Rectal smooth muscle tissue (tissue), 1 donor: ENCODE results near the gene DENND4B.
"Not testable (repeated sequence)": the region's sequence is repeated elsewhere in the genome, so short reads cannot be mapped to it uniquely, and the experiment has no call there.

Experiments
- H3K27ac ChIP-seq: one replicate; pipeline ENCODE4 v1.7.0; 2013; ENCODE audit warnings: low read depth, low read length, inconsistent platforms
- H3K27me3 ChIP-seq: one replicate; pipeline ENCODE4 v1.7.0; 2013; ENCODE audit warnings: low read length; ENCODE audit not compliant: control insufficient read depth, insufficient read depth
- H3K36me3 ChIP-seq: one replicate; pipeline ENCODE4 v1.7.0; 2013; ENCODE audit warnings: low read length; ENCODE audit not compliant: control insufficient read depth, insufficient read depth
- H3K4me1 ChIP-seq: one replicate; pipeline ENCODE4 v1.7.0; 2013; ENCODE audit warnings: low read length; ENCODE audit not compliant: control insufficient read depth, insufficient read depth
- H3K4me3 ChIP-seq: one replicate; pipeline ENCODE4 v1.7.0; 2013; ENCODE audit warnings: low read length
- H3K9ac ChIP-seq: one replicate; pipeline ENCODE4 v1.7.0; 2013; ENCODE audit warnings: low read length

Gene DENND4B

GRCh38 chr1:153926405-153926804 lies 20.1 kb downstream of the DENND4B start:
- peaks cover 4% of the 10 kb centered on the region for H3K36me3 ChIP-seq
- no peak overlapping the region for H3K4me3 ChIP-seq
- H3K4me1 ChIP-seq: peaks cover 10% of the 10 kb centered on the region
- no peak overlapping the region for H3K9ac ChIP-seq
- no peaks in the 10 kb centered on the region for H3K27me3 ChIP-seq
- H3K27ac ChIP-seq: no peak overlapping the region

DNA sequence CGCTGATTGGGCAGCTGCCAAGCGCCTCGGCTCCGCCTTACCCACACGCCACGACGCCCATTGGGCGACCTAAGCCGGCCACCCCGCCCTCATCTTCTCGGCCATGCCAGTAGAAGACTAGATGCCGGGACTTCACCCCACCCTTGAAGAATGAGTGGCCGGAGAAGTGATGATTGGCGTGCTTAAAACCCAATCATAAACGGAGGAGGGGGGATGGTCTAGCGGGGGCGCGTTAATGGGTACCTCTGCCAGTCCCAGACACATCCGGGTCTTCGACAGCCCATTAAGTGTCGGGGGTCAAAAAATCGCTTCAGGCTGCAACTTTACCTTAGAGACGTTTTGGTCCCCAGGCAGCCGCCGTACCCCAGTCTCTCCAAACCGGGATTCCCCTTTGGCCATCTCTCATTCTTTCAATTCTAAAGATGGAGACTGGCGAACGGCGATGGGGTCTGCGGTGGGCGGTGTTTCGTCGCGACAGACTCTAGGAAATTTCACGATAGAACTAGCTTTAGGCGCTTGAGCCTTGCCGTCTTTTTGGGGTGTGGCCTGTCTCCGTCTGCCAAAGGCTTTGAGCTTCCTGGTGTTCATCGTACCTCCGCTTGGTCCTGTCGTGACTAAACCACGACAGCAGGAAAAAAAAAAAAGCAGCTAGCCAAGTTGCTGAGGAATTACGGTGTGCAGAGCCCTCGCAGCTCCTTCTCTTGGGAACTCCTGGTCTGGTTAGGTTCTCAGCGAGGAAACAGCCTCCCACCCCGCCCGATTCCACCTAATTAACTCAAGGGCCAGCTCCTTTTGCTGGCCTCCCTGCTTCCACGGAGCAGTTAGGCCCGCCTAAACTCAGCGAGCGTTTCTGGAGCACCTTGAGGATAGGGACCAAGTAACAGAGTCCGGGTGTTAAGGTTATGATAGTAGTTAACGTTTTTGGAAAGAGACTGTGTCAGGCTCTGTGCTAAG lies 23.3 kb downstream of the DENND4B start, which contains the start of gene GATAD2B:
Gene GATAD2B (minus strand): TSS at position 1 of the 954 bp plus-strand sequence. CDS start 94,625 bp downstream, outside the sequence.
- Histone ChIP-seq H3K27ac (peak within 1 kb of the TSS; percentile 90), H3K36me3 (peaks cover 4% of the 10 kb centered on the region), H3K4me1 (peaks cover 24% of the 10 kb centered on the region), H3K4me3 (peak within 1 kb of the TSS; percentile 98), H3K9ac (peak within 1 kb of the TSS; percentile 92), H3K27me3 (no peaks in the 10 kb centered on the region)

DNA sequence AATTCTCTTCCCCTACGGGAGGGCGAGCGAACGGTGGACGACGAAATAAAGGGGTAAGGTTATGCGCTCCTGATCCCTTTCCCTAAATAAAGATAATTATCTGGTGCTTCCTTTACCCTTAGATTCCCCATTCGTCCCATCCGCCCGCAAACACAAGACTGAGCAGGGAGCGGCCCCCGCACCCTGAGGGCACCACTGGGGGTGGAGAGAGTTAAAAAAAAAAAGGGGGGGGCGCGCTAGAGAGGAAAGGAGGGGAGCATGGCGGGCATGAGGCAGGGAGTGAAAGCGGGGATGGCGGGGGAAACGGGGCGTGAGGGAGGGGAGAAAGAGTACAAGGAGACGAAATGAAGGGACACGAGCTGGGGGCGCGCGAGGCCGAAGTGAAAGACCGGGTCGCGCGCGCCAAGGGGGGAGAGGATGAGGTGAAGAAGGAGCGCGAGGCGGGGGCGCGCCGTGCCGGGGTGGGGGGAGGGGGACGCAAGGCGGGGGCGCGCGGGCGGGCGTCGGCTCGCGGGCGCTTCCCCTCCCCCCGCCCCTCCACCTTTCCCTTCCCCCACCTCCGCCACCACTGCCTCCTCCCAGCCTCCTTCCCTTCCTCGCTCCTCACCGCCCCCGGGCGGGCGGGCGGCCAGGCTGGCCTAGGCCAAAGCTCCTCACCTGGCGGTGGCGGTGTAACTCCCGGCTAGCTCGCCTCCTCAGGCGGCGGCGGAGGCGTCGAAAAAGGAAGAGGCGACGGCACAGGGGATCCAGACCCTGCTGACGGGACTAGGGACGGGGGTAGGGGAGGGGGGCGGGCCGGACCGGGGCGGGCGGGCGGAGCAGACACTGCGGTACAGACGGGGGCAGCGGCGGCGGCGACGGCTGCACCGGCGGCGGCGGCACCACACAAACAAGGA lies 24.2 kb downstream of the DENND4B start:
- Histone ChIP-seq H3K4me3 (peak overlapping the region; percentile 73), H3K9ac (no peak overlapping the region), H3K27me3 (no peaks in the 10 kb centered on the region), H3K27ac (peak overlapping the region; percentile 90), H3K4me1 (peaks cover 24% of the 10 kb centered on the region), H3K36me3 (peaks cover 4% of the 10 kb centered on the region)

DNA sequence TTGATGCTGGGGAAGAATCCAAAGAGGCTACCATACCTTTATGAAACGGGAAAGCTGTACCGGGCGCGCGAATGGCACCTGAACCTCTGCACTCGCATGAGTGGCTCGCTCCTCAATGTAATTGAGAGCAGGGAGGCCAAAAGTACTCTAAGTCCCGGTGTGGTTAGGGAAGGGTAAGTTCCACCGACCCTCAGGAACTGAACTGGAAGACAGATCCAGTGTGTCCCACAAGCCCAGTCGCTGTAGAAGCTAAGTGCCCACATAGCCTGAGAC lies 24.8 kb downstream of the DENND4B start:
- peak overlapping the region; percentile 55 for H3K4me3 ChIP-seq
- peak overlapping the region; percentile 90 for H3K27ac ChIP-seq
- H3K4me1 ChIP-seq: peaks cover 24% of the 10 kb centered on the region
- H3K36me3 ChIP-seq: peaks cover 4% of the 10 kb centered on the region
- H3K9ac ChIP-seq: no peak overlapping the region
- no peaks in the 10 kb centered on the region for H3K27me3 ChIP-seq

DNA sequence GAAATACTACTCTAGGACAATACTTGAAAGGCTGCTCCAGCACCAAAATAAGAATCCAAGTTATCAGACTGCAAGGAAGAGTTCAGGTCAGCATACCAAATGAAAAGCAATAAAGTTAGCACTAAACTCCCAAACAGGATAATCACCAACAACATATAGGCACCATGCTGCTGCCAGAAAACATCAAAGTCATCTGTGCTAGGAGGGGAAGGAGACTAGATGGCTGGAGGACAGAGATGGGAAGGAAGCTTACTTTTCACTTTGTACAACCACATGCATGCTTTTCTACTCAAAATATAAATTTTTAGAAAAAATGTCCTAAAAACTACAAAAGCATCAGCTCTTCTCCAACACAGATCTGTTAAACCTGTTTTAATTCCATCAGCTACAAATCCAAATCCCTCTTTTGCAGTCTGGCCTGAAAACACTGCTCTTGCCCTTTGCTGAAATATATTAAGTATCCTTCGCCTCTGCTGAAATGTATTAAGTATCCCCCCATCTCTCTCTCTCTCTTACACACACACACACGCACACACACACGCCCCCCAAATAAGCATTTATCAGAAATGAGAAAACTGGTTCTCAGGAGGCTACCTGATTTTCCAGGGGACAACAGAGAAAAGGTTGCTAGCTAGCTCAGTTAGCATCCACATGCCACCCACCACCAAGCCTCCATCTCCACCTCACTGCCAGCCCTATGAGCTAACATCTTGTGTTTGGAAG lies 25.3 kb downstream of the DENND4B start:
- Histone ChIP-seq H3K27ac (no peak overlapping the region), H3K36me3 (peaks cover 4% of the 10 kb centered on the region), H3K4me3 (peak overlapping the region; percentile 55), H3K27me3 (no peaks in the 10 kb centered on the region), H3K9ac (no peak overlapping the region), H3K4me1 (peaks cover 24% of the 10 kb centered on the region)

DNA sequence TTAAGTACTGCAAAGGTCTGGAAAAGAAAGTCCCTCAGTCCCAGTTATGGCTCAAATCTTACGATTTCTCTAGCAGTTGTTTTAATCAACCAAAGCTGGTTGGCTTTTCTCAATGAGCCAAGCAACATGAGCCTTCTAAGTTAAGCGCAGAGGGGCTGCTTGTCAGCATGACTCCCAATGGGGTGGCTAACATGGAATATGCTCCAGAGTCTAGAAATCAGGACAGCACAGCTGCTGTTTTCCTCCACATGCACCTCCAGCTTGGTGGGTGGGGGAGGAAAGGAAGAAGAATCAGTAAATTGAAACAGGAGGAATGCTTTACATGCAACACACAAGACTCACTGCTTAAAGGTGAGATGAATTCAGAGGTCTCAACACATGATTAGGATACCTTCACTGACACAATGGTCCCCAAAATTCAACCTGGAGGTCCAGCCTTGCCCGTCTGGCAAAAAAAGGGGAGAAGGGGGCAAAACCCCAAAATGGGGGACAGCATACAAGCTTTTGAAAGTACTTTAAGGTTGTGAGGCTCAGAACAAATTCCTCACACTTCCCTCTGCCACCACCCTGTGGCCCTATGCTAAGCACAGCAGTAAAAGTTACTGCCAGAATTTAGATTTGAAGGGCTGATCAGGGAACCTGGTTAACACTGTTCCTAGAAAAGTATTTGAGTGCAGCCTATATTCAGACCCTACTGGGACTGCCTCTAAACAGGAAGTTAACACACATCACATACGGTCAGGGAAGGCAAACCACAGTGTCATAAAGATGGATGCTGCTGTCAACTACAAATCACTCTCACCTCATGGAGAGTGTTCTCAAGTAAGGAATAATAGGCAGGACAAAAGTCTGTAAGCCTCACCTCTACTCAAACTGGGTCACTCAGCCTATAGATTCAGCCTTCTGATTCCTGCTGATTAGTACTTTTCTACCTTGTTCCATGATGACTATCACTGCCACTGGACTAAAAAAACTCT lies 26.4 kb downstream of the DENND4B start:
- Histone ChIP-seq H3K36me3 (peaks cover 4% of the 10 kb centered on the region), H3K4me3 (no peak overlapping the region), H3K27ac (no peak overlapping the region), H3K27me3 (no peaks in the 10 kb centered on the region), H3K4me1 (peaks cover 24% of the 10 kb centered on the region), H3K9ac (no peak overlapping the region)

DNA sequence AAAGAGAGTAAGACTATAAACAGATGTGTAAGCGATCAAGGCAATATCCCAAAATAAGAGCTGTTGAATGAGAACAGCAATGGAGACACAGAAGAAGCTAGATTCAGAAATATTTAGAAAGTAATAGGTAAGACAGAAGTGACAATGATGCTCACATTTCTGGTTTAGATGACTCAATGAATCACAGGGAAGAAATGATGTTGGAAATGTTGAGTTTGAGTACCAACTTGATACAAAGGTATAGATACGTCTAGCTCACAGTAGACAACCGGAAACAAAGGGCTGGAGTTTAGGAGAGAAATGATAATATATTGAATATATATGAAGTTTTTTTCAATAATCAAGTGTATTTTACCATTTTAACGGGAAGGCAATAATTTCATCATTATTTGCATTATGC lies 30.2 kb downstream of the DENND4B start:
- Histone ChIP-seq H3K4me1 (peaks cover 13% of the 10 kb centered on the region), H3K4me3 (no peak overlapping the region), H3K27me3 (no peaks in the 10 kb centered on the region), H3K36me3 (peaks cover 4% of the 10 kb centered on the region), H3K9ac (no peak overlapping the region), H3K27ac (no peak overlapping the region)

GRCh38 chr1:153912349-153912748 lies 34.2 kb downstream of the DENND4B start:
- H3K4me3 ChIP-seq: no peak overlapping the region
- no peaks in the 10 kb centered on the region for H3K36me3 ChIP-seq

GRCh38 chr1:153910560-153910959 lies 36.0 kb downstream of the DENND4B start:
- H3K27ac ChIP-seq, H3K4me3 ChIP-seq, H3K9ac ChIP-seq, H3K27me3 ChIP-seq, H3K36me3 ChIP-seq, H3K4me1 ChIP-seq: not testable (repeated sequence)

More at GRCh38 chr1:153912349-153912748, 34.2 kb downstream of the DENND4B start:
- Histone ChIP-seq H3K27me3 (no peaks in the 10 kb centered on the region), H3K4me1 (no peaks in the 10 kb centered on the region), H3K9ac (no peak overlapping the region), H3K27ac (no peak overlapping the region)

DNA sequence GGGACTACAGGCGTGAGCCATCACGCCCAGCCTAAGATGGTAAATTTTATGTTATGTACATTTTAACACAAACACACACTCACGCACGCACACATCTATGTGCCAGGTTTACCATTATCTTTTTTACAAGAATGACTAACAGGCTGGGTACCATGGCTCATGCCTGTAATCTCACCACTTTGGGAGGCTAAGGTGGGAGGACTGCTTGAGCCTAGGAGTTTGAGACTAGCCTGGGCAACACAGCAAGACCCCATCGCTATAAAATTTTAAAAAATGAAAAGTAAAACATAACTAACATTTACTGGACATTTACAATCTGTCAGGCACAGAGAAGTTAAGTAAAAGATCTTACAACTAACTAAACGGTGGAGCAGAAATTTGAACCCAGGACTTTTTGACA lies 38.4 kb downstream of the DENND4B start:
- H3K9ac ChIP-seq: no peak overlapping the region
- H3K36me3 ChIP-seq: no peaks in the 10 kb centered on the region
- H3K4me1 ChIP-seq: no peaks in the 10 kb centered on the region
- H3K27me3 ChIP-seq: no peaks in the 10 kb centered on the region
- no peak overlapping the region for H3K27ac ChIP-seq
- no peak overlapping the region for H3K4me3 ChIP-seq

DNA sequence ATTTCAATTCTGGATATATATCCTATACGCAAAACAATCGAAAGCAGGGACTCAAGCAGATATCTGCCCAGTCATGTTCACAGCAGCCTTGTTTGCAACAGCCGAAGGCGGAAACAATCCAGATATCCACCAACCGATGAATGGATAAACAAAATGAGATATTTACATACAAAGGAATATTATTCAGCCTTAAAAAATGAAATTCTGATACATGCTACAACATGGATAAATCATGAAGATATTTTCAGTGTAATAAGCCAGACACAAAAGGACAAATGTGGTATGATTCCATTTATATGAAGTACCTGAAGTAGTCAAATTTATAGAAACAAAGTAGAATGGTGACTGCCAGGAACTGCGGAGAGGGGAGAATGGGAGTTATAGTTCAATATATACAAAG lies 39.4 kb downstream of the DENND4B start:
- Histone ChIP-seq H3K4me3 (no peak overlapping the region), H3K27me3 (no peaks in the 10 kb centered on the region), H3K27ac (no peak overlapping the region), H3K9ac (no peak overlapping the region), H3K4me1 (no peaks in the 10 kb centered on the region), H3K36me3 (no peaks in the 10 kb centered on the region)
